ENCODE measurements around the gene CALU. TPM values are rescaled to one million over a fixed set of nuclear protein-coding genes. Genes with fewer than 3 reads are reported as not detected.

Gene CALU
- total RNA-seq, 2 donors from 2014 or later, result 32.2 to 32.4 TPM

DNA sequence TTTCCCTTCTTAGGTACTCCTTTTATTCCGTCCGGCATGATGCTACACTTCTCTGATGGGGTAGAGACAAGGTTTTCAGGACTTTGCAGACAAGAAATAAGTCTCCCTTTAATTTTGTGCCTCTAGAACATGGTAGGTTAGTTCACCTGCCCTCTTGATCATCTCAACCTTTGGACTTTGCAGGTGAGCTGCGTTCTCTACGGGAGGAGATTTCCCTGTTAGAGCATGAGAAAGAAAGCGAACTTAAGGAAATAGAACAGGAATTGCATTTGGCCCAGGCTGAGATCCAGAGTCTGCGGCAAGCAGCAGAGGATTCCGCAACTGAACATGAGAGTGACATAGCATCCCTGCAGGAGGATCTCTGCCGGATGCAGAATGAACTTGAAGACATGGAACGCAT lies 61.8 kb downstream of the CALU start:
- no peaks in the 10 kb centered on the region for H3K27me3 Mint-ChIP-seq (ENCODE audit: low read depth)
- no peaks in the 10 kb centered on the region for H3K4me1 Mint-ChIP-seq (ENCODE audit: low read depth)
- H3K27ac Mint-ChIP-seq, result peak overlapping the region; percentile 82
- H3K36me3 Mint-ChIP-seq (ENCODE audit: insufficient read depth in 2 of 2), result peaks cover 0 to 2% of the 10 kb centered on the region in 2 donors
- no peak overlapping the region for H3K4me3 Mint-ChIP-seq
- H3K9me3 Mint-ChIP-seq, result no peaks in the 10 kb centered on the region
- ATAC-seq (replicated peaks in 1 of 2) (no peak), DNase-seq (no peak)

DNA sequence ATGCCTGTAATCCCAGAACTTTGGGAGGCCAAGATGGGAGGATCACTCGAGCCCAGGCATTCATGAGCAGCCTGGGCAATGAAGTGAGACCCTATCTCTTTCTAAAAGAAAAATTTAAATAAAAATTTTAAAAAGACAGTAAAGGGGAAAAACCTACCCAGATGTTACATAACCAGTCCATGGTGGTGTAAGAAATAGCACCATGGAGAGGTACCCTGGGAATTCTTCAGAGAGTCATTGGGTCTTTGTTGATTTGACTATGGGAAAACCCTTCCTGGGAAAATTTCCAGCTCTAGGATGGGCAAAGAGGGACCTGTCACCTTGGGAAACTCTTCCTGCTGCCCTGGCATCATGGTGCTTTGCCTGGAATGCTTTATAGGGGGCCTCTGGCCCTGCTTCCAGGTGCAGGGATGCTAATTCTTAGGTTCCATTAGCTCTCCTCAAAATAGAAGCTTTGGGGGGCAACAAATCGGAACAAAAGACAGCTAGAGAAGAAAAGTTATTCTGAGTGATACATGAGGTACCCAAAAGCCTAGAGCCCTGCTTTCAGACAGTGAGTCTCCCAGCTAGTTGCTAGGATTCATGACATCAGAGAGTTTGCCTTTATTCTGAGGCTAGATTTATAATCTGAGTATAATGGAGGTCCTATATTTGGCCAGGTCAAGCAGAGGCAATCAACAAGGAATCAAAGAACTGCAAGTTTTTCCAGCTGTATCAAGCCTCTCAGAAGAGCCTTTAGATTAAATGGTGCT lies 62.7 kb downstream of the CALU start:
- Mint-ChIP-seq H3K4me3 (no peak overlapping the region), H3K27ac (no peak overlapping the region), H3K4me1 (ENCODE audit: low read depth) (no peaks in the 10 kb centered on the region), H3K27me3 (ENCODE audit: low read depth) (no peaks in the 10 kb centered on the region), H3K9me3 (no peaks in the 10 kb centered on the region), H3K36me3 (ENCODE audit: insufficient read depth in 2 of 2) (peaks cover 0 to 2% of the 10 kb centered on the region in 2 donors)
- ATAC-seq (replicated peaks in 1 of 2), result no peak
- DNase-seq, result no peak

DNA sequence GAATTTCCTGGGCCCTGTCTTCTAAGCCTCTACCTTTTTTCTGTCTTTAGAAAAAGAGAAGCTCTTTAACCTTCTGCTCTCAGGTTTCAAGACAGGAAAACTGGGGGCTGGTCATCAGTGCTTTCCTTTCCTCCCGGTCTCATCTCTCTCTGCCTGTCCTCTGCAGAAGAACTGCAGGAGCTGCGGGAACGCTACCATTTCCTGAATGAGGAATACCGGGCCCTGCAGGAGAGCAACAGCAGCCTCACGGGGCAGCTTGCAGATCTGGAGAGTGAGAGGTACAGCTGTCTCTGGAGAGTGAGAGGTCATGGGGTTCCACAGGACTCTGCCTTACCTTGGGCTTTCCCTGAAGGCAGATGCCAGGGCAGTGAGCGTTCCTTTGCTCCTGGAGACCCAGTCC lies 65.3 kb downstream of the CALU start:
- Mint-ChIP-seq H3K27me3 (ENCODE audit: low read depth) (no peaks in the 10 kb centered on the region), H3K36me3 (ENCODE audit: insufficient read depth in 2 of 2) (no peaks in the 10 kb centered on the region), H3K27ac (no peak overlapping the region), H3K4me3 (no peak overlapping the region), H3K4me1 (ENCODE audit: low read depth) (no peaks in the 10 kb centered on the region), H3K9me3 (no peaks in the 10 kb centered on the region)
- no peak for DNase-seq
- ATAC-seq (replicated peaks in 1 of 2), result no peak

DNA sequence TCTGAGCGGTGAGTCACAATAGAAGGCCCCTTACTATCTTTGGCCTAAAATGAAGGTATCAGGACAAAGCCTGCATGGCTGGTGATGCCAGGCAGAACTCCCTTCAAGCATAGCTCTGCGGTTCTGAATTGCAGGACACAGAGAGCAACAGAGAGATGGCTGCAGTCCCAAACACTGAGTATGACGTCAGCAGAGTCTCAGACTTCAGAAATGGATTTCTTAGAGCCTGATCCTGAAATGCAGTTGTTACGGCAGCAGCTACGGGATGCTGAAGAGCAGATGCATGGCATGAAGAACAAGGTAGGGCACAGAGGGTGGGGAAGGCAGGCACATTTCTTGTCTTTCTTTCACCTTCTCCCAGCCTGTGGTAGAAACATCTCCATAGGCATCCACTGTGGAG lies 66.1 kb downstream of the CALU start:
- Mint-ChIP-seq H3K4me1 (ENCODE audit: low read depth) (no peaks in the 10 kb centered on the region), H3K9me3 (no peaks in the 10 kb centered on the region), H3K27me3 (ENCODE audit: low read depth) (no peaks in the 10 kb centered on the region), H3K27ac (no peak overlapping the region), H3K36me3 (ENCODE audit: insufficient read depth in 2 of 2) (no peaks in the 10 kb centered on the region), H3K4me3 (no peak overlapping the region)
- no peak for ATAC-seq (replicated peaks in 1 of 2)
- no peak for DNase-seq

DNA sequence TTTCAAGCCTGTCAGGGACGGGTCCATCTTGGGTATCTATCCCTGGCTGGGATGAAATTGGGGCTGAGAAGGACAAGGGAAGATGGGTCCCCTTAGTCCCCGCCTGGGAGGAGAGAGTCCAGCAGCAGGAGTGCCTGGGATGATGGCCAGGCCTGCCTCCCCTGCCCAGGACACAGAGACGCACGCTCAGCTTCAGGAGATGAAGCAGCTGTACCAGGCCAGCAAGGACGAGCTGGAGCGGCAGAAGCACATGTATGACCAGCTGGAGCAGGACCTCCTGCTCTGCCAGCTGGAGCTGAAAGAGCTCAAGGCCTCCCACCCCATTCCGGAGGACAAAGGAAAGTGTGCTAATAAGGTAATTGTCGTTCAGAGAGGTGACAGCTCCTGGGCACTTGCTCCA lies 68.0 kb downstream of the CALU start:
- Mint-ChIP-seq H3K4me3 (no peak overlapping the region), H3K27ac (no peak overlapping the region), H3K36me3 (ENCODE audit: insufficient read depth in 2 of 2) (no peaks in the 10 kb centered on the region), H3K27me3 (ENCODE audit: low read depth) (no peaks in the 10 kb centered on the region), H3K9me3 (no peaks in the 10 kb centered on the region), H3K4me1 (ENCODE audit: low read depth) (no peaks in the 10 kb centered on the region)
- ATAC-seq (replicated peaks in 1 of 2) (no peak), DNase-seq (no peak)

DNA sequence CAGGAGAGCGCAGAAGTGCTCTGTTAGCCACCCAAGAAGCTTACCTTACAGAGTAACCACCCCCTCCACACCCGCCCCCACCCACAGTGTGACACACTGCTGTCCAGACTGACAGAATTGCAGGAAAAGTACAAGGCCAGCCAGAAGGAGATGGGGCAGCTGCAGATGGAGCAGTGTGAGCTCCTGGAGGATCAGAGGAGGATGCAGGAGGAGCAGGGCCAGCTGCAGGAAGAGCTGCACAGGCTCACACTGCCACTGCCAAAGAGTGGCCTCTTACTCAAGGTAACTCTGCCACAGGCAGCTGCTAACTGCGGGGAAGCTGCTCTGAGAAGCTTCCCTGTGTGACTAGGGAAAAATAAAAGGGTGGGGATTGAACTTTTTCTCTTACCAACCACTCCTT lies 70.2 kb downstream of the CALU start:
- Mint-ChIP-seq H3K27ac (no peak overlapping the region), H3K36me3 (ENCODE audit: insufficient read depth in 2 of 2) (no peaks in the 10 kb centered on the region), H3K4me1 (ENCODE audit: low read depth) (no peaks in the 10 kb centered on the region), H3K27me3 (ENCODE audit: low read depth) (no peaks in the 10 kb centered on the region), H3K4me3 (no peak overlapping the region), H3K9me3 (no peaks in the 10 kb centered on the region)
- ATAC-seq (replicated peaks in 1 of 2), result no peak
- no peak for DNase-seq

DNA sequence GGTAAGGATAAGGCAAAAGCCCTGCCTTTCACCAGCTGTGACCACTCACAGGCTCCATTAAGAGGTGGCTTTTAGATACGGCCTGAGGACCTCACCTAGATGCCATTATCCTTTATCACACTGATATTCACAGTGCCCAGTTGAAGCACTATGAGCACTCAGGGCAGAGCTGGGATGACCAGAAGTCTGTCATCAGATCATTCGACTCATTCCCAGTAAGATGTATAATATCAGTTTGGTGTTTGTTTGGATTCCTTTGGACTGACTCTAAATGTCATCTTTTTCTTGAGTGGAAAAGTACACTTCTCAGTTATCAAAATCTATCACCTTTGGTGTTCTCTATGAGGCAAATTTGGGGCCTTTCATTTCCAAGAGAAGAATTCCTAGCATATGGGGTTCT lies 71.3 kb downstream of the CALU start:
- Mint-ChIP-seq H3K4me3 (no peak overlapping the region), H3K4me1 (ENCODE audit: low read depth) (no peaks in the 10 kb centered on the region), H3K27me3 (ENCODE audit: low read depth) (no peaks in the 10 kb centered on the region), H3K36me3 (ENCODE audit: insufficient read depth in 2 of 2) (no peaks in the 10 kb centered on the region), H3K9me3 (no peaks in the 10 kb centered on the region), H3K27ac (no peak overlapping the region)
- ATAC-seq (replicated peaks in 1 of 2), result no peak
- DNase-seq, result no peak

DNA sequence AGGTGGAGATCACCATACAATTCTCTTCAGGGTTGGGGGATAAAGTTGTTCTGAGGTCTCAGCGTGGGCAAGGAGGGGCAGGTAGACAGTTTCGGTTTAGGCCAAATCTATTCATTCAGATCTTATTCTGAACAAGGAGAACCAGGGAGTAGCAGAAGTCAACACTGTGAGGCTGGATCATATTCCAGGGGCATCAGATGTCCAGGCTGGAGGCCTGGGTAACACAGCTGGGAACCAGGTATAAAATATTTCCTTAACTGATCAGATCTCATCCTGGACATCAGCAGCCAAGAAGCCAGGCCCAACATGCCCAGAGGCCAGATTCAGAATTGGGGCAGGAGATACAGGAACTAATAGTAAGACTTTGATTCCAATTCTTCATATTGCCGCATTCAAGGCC lies 71.8 kb downstream of the CALU start:
- Mint-ChIP-seq H3K4me3 (no peak overlapping the region), H3K27ac (no peak overlapping the region), H3K4me1 (ENCODE audit: low read depth) (no peaks in the 10 kb centered on the region), H3K36me3 (ENCODE audit: insufficient read depth in 2 of 2) (no peaks in the 10 kb centered on the region), H3K27me3 (ENCODE audit: low read depth) (no peaks in the 10 kb centered on the region), H3K9me3 (no peaks in the 10 kb centered on the region)
- no peak for ATAC-seq (replicated peaks in 1 of 2)
- DNase-seq, result no peak

DNA sequence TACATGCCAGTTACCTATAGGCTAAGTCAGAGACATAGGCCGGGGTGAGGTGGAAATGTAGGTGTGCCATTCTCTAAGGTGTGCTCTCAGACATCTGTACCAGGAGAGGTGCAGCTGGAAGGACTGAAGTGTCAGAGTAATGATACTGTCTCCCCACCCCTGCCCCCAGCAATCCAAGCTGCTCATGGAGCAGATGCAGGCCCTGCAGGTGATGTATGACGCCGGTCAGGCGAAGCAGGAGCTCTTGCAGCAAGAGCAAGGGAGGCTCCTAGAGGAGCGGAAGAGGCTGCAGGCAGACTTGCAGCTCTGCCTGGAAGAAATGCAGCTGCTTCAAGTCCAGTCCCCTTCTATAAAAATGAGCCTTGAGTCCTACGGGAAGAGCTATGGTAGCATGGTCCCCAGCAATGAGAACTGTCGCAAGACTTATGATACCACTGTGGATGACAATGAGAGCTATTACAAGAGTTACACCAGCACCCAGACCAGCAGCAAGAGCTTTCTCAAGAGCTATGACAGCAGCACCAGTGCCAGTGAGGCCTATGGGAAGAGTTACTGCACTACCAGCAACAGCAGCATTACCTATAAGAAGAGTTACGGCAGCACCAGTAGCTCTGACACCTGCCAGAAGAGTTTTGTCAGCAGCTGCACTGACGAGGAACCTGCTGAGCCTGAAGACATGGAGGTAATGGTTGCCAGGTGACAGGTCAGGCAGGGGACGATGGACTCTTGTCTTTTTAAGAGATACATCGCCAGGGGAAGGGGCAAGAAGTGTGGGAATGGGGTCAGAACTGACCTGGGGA lies 72.7 kb downstream of the CALU start:
- ATAC-seq (replicated peaks in 1 of 2) (no peak), DNase-seq (no peak)
- Mint-ChIP-seq H3K27me3 (ENCODE audit: low read depth) (no peaks in the 10 kb centered on the region), H3K4me3 (no peak overlapping the region), H3K27ac (no peak overlapping the region), H3K36me3 (ENCODE audit: insufficient read depth in 2 of 2) (no peaks in the 10 kb centered on the region), H3K9me3 (no peaks in the 10 kb centered on the region), H3K4me1 (ENCODE audit: low read depth) (no peaks in the 10 kb centered on the region)

DNA sequence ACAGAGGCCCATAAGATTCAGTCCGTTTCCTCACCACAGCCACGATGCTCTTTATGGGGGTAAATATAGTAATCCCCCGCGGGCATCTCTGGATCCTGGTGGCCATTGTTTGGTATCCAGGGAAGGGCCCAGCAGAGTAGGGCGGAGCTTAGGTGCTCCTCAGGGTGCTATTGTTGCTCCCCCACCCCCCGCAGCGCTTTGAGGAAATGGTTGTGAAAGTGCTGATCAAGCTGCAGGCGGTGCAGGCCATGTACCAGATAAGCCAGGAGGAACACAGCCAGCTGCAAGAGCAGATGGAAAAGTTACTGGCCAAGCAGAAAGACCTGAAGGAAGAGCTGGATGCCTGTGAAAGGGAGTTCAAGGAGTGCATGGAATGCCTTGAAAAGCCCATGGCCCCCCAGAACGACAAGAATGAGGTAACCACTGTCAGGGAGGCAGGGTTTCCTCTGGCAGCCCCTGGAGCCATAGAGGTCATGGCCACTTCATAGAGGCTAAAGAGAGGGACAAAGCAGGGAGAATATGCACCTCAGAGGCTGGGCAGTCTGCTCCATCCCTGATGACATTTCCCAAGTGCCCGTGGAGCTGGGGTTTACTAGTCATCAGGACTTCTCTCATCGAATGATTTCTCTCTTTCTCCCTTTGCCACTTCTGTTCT lies 73.5 kb downstream of the CALU start:
- Mint-ChIP-seq H3K27ac (no peak overlapping the region), H3K27me3 (ENCODE audit: low read depth) (no peaks in the 10 kb centered on the region), H3K9me3 (no peaks in the 10 kb centered on the region), H3K4me1 (ENCODE audit: low read depth) (no peaks in the 10 kb centered on the region), H3K36me3 (ENCODE audit: insufficient read depth in 2 of 2) (no peaks in the 10 kb centered on the region), H3K4me3 (no peak overlapping the region)
- ATAC-seq (replicated peaks in 1 of 2) (no peak), DNase-seq (no peak)

DNA sequence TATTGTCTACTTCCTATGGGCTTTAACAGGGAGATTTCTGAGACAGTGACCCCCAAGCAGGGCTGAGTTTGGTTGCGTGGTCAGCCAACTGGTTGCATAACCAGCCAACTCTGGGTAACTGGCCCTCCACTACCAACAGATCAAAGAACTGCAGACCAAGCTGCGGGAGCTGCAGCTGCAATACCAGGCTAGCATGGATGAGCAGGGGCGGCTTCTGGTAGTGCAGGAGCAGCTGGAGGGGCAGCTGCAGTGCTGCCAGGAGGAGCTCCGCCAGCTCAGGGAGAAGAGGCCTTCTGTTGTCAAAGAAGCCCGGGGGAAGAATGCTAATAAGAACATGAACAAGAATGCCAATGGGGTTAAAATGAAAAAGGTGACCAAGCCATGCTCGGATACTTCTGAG lies 75.3 kb downstream of the CALU start:
- H3K27ac Mint-ChIP-seq, result no peak overlapping the region
- H3K36me3 Mint-ChIP-seq (ENCODE audit: insufficient read depth in 2 of 2), result no peaks in the 10 kb centered on the region
- peaks cover 5% of the 10 kb centered on the region for H3K27me3 Mint-ChIP-seq (ENCODE audit: low read depth)
- H3K4me3 Mint-ChIP-seq, result no peak overlapping the region
- no peak for ATAC-seq (replicated peaks in 1 of 2)
- H3K9me3 Mint-ChIP-seq, result no peaks in the 10 kb centered on the region
- no peak for DNase-seq
- no peaks in the 10 kb centered on the region for H3K4me1 Mint-ChIP-seq (ENCODE audit: low read depth)

DNA sequence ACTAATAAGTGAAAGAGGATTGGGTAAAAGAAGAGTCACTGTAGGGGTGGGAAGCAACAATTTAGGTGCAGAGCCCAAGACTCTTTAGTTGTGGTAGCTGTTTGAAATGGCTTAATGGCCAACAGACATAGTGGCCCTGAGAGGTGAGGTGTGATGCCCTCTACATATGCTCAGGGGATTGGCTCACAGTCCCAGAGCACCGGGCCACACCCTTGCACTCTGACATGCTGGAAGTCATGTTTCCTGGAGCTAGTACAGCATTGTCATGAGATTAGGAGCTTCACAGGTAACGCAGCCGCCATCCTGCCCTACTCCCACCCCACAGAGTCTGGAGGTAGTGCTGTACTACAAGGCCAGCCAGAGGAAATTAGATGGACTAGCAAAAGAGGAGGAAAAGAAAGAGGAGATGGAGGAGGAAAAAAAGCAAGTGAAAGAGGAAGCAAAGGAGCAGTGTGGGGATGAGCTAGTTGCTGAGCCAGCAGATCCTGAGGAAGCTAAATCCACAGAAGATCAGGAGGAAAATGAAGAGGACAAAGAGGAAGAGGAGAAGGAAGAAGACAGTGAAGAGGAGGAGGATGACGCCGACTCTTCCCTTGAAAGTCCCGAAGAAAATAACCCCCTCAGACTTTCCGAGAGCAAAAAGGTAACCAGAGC lies 76.3 kb downstream of the CALU start:
- Mint-ChIP-seq H3K4me1 (ENCODE audit: low read depth) (peaks cover 5% of the 10 kb centered on the region), H3K9me3 (no peaks in the 10 kb centered on the region), H3K4me3 (no peak overlapping the region), H3K27me3 (ENCODE audit: low read depth) (peaks cover 5% of the 10 kb centered on the region), H3K27ac (no peak overlapping the region), H3K36me3 (ENCODE audit: insufficient read depth in 2 of 2) (no peaks in the 10 kb centered on the region)
- ATAC-seq (replicated peaks in 1 of 2) (no peak), DNase-seq (no peak)

DNA sequence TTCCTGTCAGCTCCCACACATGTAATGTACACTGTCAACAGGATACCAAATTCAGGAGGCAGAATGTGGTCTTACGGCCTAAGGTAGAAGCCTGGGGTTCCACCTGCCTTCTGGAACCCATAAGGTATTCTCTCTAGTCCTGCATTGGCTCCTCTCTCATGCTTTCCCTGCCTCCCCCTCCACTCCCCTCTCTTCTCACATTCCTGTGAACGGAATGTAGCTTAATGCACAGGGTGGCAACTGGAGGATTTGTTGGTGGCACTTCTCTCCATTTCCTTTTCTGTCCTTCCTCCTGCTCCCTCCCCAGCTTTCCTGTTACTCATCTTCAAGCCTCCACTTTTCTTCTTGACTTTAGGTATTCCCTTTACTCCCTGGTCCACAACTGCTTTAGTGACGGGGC lies 79.5 kb downstream of the CALU start:
- peaks cover 10% of the 10 kb centered on the region for H3K27me3 Mint-ChIP-seq (ENCODE audit: low read depth)
- ATAC-seq (replicated peaks in 1 of 2) (no peak), DNase-seq (no peak)
- H3K4me3 Mint-ChIP-seq, result no peak overlapping the region
- no peak overlapping the region for H3K27ac Mint-ChIP-seq
- no peaks in the 10 kb centered on the region for H3K9me3 Mint-ChIP-seq
- H3K36me3 Mint-ChIP-seq (ENCODE audit: insufficient read depth in 2 of 2), result no peaks in the 10 kb centered on the region
- peaks cover 5% of the 10 kb centered on the region for H3K4me1 Mint-ChIP-seq (ENCODE audit: low read depth)

Data from activated T-cell treated with anti-CD3 and anti-CD28 coated beads, Interleukin-2, amount 50 U/mL, for 72 hours (primary cell).